ENCODE measurements around the gene NR2F1-AS1.

DNA sequence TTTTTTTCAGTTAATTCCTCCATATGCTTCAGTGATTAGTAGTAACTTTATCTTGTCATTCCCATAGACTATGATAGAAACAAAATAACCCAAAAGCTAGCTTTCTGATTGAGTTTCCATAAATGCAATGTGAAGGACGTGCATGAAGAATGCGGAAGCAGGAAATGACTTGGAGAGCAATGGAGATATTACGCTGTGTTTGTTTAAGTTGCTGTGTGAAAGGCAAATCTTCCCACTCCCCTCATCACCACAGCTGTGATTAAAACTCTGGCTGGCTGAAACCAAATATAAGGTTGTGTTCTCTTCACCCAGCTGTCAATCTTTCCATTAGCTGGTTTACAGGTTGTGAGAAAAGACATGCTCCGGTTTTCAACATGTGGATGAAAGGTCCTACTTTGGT lies 83.9 kb downstream of the NR2F1-AS1 start:
- TF ChIP-seq, protein P1, sequence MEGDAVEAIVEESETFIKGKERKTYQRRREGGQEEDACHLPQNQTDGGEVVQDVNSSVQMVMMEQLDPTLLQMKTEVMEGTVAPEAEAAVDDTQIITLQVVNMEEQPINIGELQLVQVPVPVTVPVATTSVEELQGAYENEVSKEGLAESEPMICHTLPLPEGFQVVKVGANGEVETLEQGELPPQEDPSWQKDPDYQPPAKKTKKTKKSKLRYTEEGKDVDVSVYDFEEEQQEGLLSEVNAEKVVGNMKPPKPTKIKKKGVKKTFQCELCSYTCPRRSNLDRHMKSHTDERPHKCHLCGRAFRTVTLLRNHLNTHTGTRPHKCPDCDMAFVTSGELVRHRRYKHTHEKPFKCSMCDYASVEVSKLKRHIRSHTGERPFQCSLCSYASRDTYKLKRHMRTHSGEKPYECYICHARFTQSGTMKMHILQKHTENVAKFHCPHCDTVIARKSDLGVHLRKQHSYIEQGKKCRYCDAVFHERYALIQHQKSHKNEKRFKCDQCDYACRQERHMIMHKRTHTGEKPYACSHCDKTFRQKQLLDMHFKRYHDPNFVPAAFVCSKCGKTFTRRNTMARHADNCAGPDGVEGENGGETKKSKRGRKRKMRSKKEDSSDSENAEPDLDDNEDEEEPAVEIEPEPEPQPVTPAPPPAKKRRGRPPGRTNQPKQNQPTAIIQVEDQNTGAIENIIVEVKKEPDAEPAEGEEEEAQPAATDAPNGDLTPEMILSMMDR (conservative IDR thresholded peaks at IDR 0.05; ENCODE audit: low read depth in 2 of 2): no peak
- no peak for TF ChIP-seq EZH2phosphoT487 (IDR thresholded peaks at IDR 0.05; ENCODE audit: unreplicated experiment)
- no peak for TF ChIP-seq EZH2 (IDR thresholded peaks at IDR 0.05; ENCODE audit: low read depth, unreplicated experiment)
- no peak for TF ChIP-seq JUNB (IDR thresholded peaks at IDR 0.05; ENCODE audit: unreplicated experiment)
- TF ChIP-seq STAT1 (IDR thresholded peaks at IDR 0.05; ENCODE audit: unreplicated experiment): no peak
- TF ChIP-seq CREB1 (CRISPR knock-in tag; IDR thresholded peaks at IDR 0.05; ENCODE audit: low read depth): no peak
- TF ChIP-seq, protein P2, sequence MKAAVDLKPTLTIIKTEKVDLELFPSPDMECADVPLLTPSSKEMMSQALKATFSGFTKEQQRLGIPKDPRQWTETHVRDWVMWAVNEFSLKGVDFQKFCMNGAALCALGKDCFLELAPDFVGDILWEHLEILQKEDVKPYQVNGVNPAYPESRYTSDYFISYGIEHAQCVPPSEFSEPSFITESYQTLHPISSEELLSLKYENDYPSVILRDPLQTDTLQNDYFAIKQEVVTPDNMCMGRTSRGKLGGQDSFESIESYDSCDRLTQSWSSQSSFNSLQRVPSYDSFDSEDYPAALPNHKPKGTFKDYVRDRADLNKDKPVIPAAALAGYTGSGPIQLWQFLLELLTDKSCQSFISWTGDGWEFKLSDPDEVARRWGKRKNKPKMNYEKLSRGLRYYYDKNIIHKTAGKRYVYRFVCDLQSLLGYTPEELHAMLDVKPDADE (IDR thresholded peaks at IDR 0.05): no peak
- TF ChIP-seq, protein P3, sequence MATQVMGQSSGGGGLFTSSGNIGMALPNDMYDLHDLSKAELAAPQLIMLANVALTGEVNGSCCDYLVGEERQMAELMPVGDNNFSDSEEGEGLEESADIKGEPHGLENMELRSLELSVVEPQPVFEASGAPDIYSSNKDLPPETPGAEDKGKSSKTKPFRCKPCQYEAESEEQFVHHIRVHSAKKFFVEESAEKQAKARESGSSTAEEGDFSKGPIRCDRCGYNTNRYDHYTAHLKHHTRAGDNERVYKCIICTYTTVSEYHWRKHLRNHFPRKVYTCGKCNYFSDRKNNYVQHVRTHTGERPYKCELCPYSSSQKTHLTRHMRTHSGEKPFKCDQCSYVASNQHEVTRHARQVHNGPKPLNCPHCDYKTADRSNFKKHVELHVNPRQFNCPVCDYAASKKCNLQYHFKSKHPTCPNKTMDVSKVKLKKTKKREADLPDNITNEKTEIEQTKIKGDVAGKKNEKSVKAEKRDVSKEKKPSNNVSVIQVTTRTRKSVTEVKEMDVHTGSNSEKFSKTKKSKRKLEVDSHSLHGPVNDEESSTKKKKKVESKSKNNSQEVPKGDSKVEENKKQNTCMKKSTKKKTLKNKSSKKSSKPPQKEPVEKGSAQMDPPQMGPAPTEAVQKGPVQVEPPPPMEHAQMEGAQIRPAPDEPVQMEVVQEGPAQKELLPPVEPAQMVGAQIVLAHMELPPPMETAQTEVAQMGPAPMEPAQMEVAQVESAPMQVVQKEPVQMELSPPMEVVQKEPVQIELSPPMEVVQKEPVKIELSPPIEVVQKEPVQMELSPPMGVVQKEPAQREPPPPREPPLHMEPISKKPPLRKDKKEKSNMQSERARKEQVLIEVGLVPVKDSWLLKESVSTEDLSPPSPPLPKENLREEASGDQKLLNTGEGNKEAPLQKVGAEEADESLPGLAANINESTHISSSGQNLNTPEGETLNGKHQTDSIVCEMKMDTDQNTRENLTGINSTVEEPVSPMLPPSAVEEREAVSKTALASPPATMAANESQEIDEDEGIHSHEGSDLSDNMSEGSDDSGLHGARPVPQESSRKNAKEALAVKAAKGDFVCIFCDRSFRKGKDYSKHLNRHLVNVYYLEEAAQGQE (IDR thresholded peaks at IDR 0.05; ENCODE audit: unreplicated experiment): no peak
- no peak for TF ChIP-seq POLR2AphosphoS5 (IDR thresholded peaks at IDR 0.05; ENCODE audit: low read depth)
